Activated naive CD4-positive, alpha-beta T cell treated with anti-CD3 and anti-CD28 coated beads, Interleukin-2, amount 50 U/mL, for 72 hours (primary cell): Measurements from ENCODE around the gene NPW. TPM values are rescaled to one million over a fixed set of nuclear protein-coding genes. Genes with fewer than 3 reads are reported as not detected.
A peak's percentile ranks its signal among the peaks of the same experiment; 100 is the strongest.
"Not testable (repeated sequence)": the region's sequence is repeated elsewhere in the genome, so short reads cannot be mapped to it uniquely, and the experiment has no call there.

Source experiments
- ATAC-seq, 2 donors: fragments of 150-1000 bp; cut with Tn5 transposase; 2 replicates each; pipeline ENCODE4 v1.10.0; 2021; ENCODE audit warnings: mild to moderate bottlenecking in 2 of 2, moderate library complexity in 2 of 2
- DNase-seq, 2 donors: peaks; one replicate each; pipeline ENCODE4 v3.0.0; 2021 to 2022; ENCODE audit warnings: low spot score in 2 of 2
- H3K27ac Mint-ChIP-seq, 2 donors: one replicate each; pipeline ENCODE4 v1.8.0; 2022; ENCODE audit warnings: mild to moderate bottlenecking in 2 of 2, mixed read lengths in 2 of 2
- H3K36me3 Mint-ChIP-seq, 2 donors: one replicate each; pipeline ENCODE4 v1.8.0; 2022; ENCODE audit warnings: mixed read lengths in 2 of 2
- H3K9me3 Mint-ChIP-seq, 2 donors: one replicate each; pipeline ENCODE4 v1.8.0; 2022; ENCODE audit warnings: mixed read lengths in 2 of 2
- total RNA-seq, 2 donors: library from RNA; stranded (reverse); gene quantifications; one replicate each; pipeline ENCODE4 v1.2.3, GENCODE V29; 2022

The NPW gene
- total RNA-seq, 2 donors from 2014 or later = 0.61 to 4.6 TPM

GRCh38 chr16:2007081-2007836 is 12.3 kb upstream of the NPW start:
- H3K27ac Mint-ChIP-seq = peak overlapping the region; percentile 89 to 90
- H3K36me3 Mint-ChIP-seq = peaks cover 22 to 24% of the 10 kb centered on the region in 2 donors
- DNase-seq (no peak), ATAC-seq (no peak)
- no peaks in the 10 kb centered on the region for H3K9me3 Mint-ChIP-seq

GRCh38 chr16:2008009-2008526 is 11.5 kb upstream of the NPW start:
- Mint-ChIP-seq H3K36me3 (peaks cover 22 to 24% of the 10 kb centered on the region in 2 donors), H3K9me3 (no peaks in the 10 kb centered on the region), H3K27ac (peak overlapping the region; percentile 90 to 97)
- DNase-seq (no peak), ATAC-seq (peak in 1 of 2 donors; percentile 13)

GRCh38 chr16:2008631-2009163 is 10.9 kb upstream of the NPW start:
- peak overlapping the region; percentile 90 to 97 for H3K27ac Mint-ChIP-seq
- DNase-seq (no peak), ATAC-seq (peak in 1 of 2 donors; percentile 47)
- no peaks in the 10 kb centered on the region for H3K9me3 Mint-ChIP-seq
- H3K36me3 Mint-ChIP-seq = peaks cover 22 to 24% of the 10 kb centered on the region in 2 donors

GRCh38 chr16:2009164-2009711 is 10.3 kb upstream of the NPW start:
- Mint-ChIP-seq H3K9me3 (no peaks in the 10 kb centered on the region), H3K36me3 (peaks cover 22 to 24% of the 10 kb centered on the region in 2 donors), H3K27ac (peak overlapping the region; percentile 90 to 97)
- DNase-seq = no peak
- ATAC-seq = peak; percentile 13 to 48

- DNase-seq (peak; percentile 79 to 82), ATAC-seq (peak; percentile 95 to 96)
- Mint-ChIP-seq H3K27ac (peak within 1 kb of the TSS; percentile 92 to 97), H3K36me3 (peaks cover 22 to 24% of the 10 kb centered on the region in 2 donors), H3K9me3 (no peaks in the 10 kb centered on the region)
Observed at GRCh38 chr16:2009791-2010510, 9.6 kb upstream of the NPW start, which contains the start of gene ZNF598. ZNF598 (minus strand) TSS chr16:2009821.

GRCh38 chr16:2011726-2012125 is 7.9 kb upstream of the NPW start:
- H3K27ac Mint-ChIP-seq, H3K9me3 Mint-ChIP-seq, ATAC-seq: not testable (repeated sequence)

GRCh38 chr16:2013527-2013926 is 6.1 kb upstream of the NPW start:
- no peak for ATAC-seq
- no peaks in the 10 kb centered on the region for H3K9me3 Mint-ChIP-seq

More at GRCh38 chr16:2011726-2012125, 7.9 kb upstream of the NPW start:
- H3K36me3 Mint-ChIP-seq = peaks cover 22 to 24% of the 10 kb centered on the region in 2 donors
- not testable (repeated sequence) for DNase-seq

GRCh38 chr16:2015117-2015946 is 4.3 kb upstream of the NPW start:
- DNase-seq = no peak
- Mint-ChIP-seq H3K9me3 (no peaks in the 10 kb centered on the region), H3K27ac (no peak overlapping the region), H3K36me3 (peaks cover 1% of the 10 kb centered on the region in 2 donors)
- ATAC-seq = no peak

More at GRCh38 chr16:2013527-2013926, 6.1 kb upstream of the NPW start:
- no peak overlapping the region for H3K27ac Mint-ChIP-seq
- peaks cover 11 to 12% of the 10 kb centered on the region in 2 donors for H3K36me3 Mint-ChIP-seq
- DNase-seq = no peak

GRCh38 chr16:2015947-2016208 is 3.7 kb upstream of the NPW start:
- DNase-seq (no peak), ATAC-seq (no peak)
- no peaks in the 10 kb centered on the region for H3K36me3 Mint-ChIP-seq
- no peak overlapping the region for H3K27ac Mint-ChIP-seq
- no peaks in the 10 kb centered on the region for H3K9me3 Mint-ChIP-seq

GRCh38 chr16:2016407-2016922 is 3.1 kb upstream of the NPW start:
- peak in 1 of 2 donors; percentile 52 for DNase-seq
- ATAC-seq = peak in 1 of 2 donors; percentile 49
- Mint-ChIP-seq H3K9me3 (no peaks in the 10 kb centered on the region), H3K27ac (no peak overlapping the region), H3K36me3 (no peaks in the 10 kb centered on the region)

GRCh38 chr16:2019921-2020831 is 591 bp downstream of the NPW start:
- H3K36me3 Mint-ChIP-seq = no peaks in the 10 kb centered on the region
- H3K27ac Mint-ChIP-seq = no peak overlapping the region
- no peak for DNase-seq
- no peaks in the 10 kb centered on the region for H3K9me3 Mint-ChIP-seq
- ATAC-seq = no peak

GRCh38 chr16:2022723-2023091 is 3.1 kb downstream of the NPW start:
- H3K9me3 Mint-ChIP-seq = no peaks in the 10 kb centered on the region
- DNase-seq = no peak
- H3K36me3 Mint-ChIP-seq = no peaks in the 10 kb centered on the region
- peak overlapping the region in 1 of 2 donors; percentile 71 for H3K27ac Mint-ChIP-seq
- ATAC-seq = peak; percentile 25 to 66

GRCh38 chr16:2023092-2024031 is 3.8 kb downstream of the NPW start:
- Mint-ChIP-seq H3K27ac (peak overlapping the region in 1 of 2 donors; percentile 71), H3K9me3 (no peaks in the 10 kb centered on the region), H3K36me3 (no peaks in the 10 kb centered on the region)
- DNase-seq (peak; percentile 92 to 99), ATAC-seq (peak; percentile 80 to 84)

GRCh38 chr16:2024032-2024420 is 4.4 kb downstream of the NPW start:
- H3K27ac Mint-ChIP-seq = peak overlapping the region in 1 of 2 donors; percentile 66
- DNase-seq (no peak), ATAC-seq (no peak)
- H3K9me3 Mint-ChIP-seq = no peaks in the 10 kb centered on the region
- no peaks in the 10 kb centered on the region for H3K36me3 Mint-ChIP-seq
